ENCODE results near the gene STK25. TPM values are rescaled to one million over a fixed set of nuclear protein-coding genes. Genes with fewer than 3 reads are reported as not detected.

STK25 gene
- total and polyA plus RNA-seq, 2 donors (not counting 1 experiment from before 2014, with no cell fraction given), result 168 to 197 TPM

DNA sequence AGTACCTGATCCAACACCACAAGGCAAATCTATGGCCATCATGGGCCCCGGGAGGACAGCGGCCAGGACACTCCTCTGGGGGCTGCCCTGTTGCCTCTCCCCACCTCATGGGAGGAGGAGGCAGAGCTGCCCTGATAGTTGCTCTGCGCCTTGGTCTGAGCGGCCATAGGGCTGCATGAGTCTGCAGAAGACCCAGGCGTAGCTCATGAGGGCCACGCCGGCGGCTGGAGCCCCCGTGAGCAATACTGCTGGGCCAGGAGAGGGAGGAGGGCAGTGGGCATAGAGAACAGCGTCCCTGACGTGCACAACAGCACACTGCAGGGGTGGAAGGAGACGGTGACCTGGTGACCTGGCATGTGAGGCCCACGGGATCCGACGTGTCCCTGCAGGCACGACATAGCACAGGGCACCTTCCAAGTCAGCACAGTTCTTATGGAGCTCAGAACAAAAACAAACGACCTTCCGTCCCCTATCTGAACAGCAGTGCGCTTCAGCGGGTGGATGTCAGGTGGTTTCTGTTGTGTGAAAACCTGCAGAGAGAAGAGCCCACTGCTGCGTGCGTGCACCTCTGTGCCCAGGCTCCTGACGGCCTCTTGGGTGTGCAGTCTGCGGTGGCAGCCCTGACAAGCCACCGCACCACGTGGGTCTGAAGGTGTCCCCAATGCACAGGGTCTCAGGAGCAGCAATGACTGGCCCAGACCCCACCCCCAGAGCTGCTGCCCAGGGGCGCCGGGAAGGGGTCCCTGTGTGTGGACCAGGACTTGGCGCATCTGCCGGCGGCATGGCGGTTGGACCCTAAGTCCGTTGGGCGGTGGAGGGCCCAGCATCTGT is 13.0 kb downstream of the STK25 start:
- H3K27ac ChIP-seq (ENCODE audit: insufficient read depth, low read length), result no peak overlapping the region
- no peak overlapping the region for H3K9ac ChIP-seq (ENCODE audit: insufficient read depth, low read length)
- DNase-seq (ENCODE audit: low read depth in 2 of 2), result no peak
- H3K27me3 ChIP-seq (ENCODE audit: control insufficient read depth, insufficient read depth, low read length), result no peaks in the 10 kb centered on the region
- H3K9me3 ChIP-seq (ENCODE audit: control insufficient read depth, insufficient read depth, low read depth, low read length), result no peaks in the 10 kb centered on the region
- no peak overlapping the region for H3K4me3 ChIP-seq (replicated peaks in 1 of 4; ENCODE audit: control extremely low read depth in 1 of 4, insufficient read depth in 1 of 4, low read depth in 3 of 4, low read length in 4 of 4)
- no peak for TF ChIP-seq EZH2 (IDR thresholded peaks at IDR 0.05; ENCODE audit: low read length, missing control alignments)
- TF ChIP-seq, protein P1, sequence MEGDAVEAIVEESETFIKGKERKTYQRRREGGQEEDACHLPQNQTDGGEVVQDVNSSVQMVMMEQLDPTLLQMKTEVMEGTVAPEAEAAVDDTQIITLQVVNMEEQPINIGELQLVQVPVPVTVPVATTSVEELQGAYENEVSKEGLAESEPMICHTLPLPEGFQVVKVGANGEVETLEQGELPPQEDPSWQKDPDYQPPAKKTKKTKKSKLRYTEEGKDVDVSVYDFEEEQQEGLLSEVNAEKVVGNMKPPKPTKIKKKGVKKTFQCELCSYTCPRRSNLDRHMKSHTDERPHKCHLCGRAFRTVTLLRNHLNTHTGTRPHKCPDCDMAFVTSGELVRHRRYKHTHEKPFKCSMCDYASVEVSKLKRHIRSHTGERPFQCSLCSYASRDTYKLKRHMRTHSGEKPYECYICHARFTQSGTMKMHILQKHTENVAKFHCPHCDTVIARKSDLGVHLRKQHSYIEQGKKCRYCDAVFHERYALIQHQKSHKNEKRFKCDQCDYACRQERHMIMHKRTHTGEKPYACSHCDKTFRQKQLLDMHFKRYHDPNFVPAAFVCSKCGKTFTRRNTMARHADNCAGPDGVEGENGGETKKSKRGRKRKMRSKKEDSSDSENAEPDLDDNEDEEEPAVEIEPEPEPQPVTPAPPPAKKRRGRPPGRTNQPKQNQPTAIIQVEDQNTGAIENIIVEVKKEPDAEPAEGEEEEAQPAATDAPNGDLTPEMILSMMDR (conservative IDR thresholded peaks at IDR 0.05 in 1 of 2, IDR thresholded peaks at IDR 0.05 in 1 of 2; ENCODE audit: low read depth in 1 of 2, low read length in 2 of 2), result no peak
- peaks cover 27% of the 10 kb centered on the region for H3K36me3 ChIP-seq (ENCODE audit: control insufficient read depth, insufficient read depth, low read length)
- H4K20me1 ChIP-seq (ENCODE audit: control insufficient read depth, extremely low read depth, insufficient read depth, low read length), result no peaks in the 10 kb centered on the region
- H3K79me2 ChIP-seq (ENCODE audit: control insufficient read depth, insufficient read depth, low read length), result peaks cover under 1% of the 10 kb centered on the region
- no peaks in the 10 kb centered on the region for H3K4me1 ChIP-seq (ENCODE audit: control insufficient read depth, extremely low read depth, insufficient read depth, low read length)
- H3K4me2 ChIP-seq (ENCODE audit: extremely low read depth, insufficient read depth, low read length), result no peak overlapping the region
- no peak overlapping the region for H2AFZ ChIP-seq (ENCODE audit: low read length)

GRCh38 chr2:241494311-241494908 is 14.0 kb downstream of the STK25 start:
- Histone ChIP-seq H3K9ac (ENCODE audit: insufficient read depth, low read length) (no peak overlapping the region), H3K9me3 (ENCODE audit: control insufficient read depth, insufficient read depth, low read depth, low read length) (no peaks in the 10 kb centered on the region), H3K4me1 (ENCODE audit: control insufficient read depth, extremely low read depth, insufficient read depth, low read length) (no peaks in the 10 kb centered on the region), H3K4me3 (replicated peaks in 1 of 4; ENCODE audit: control extremely low read depth in 1 of 4, insufficient read depth in 1 of 4, low read depth in 3 of 4, low read length in 4 of 4) (no peak overlapping the region), H3K4me2 (ENCODE audit: extremely low read depth, insufficient read depth, low read length) (no peak overlapping the region), H3K36me3 (ENCODE audit: control insufficient read depth, insufficient read depth, low read length) (peaks cover 23% of the 10 kb centered on the region), H3K79me2 (ENCODE audit: control insufficient read depth, insufficient read depth, low read length) (no peaks in the 10 kb centered on the region), H4K20me1 (ENCODE audit: control insufficient read depth, extremely low read depth, insufficient read depth, low read length) (no peaks in the 10 kb centered on the region), H3K27me3 (ENCODE audit: control insufficient read depth, insufficient read depth, low read length) (no peaks in the 10 kb centered on the region), H2AFZ (ENCODE audit: low read length) (no peak overlapping the region), H3K27ac (ENCODE audit: insufficient read depth, low read length) (no peak overlapping the region)
- DNase-seq (ENCODE audit: low read depth in 2 of 2), result no peak
- TF ChIP-seq, protein P1 (conservative IDR thresholded peaks at IDR 0.05 in 1 of 2, IDR thresholded peaks at IDR 0.05 in 1 of 2; ENCODE audit: low read depth in 1 of 2, low read length in 2 of 2), result no peak
- no peak for TF ChIP-seq EZH2 (IDR thresholded peaks at IDR 0.05; ENCODE audit: low read length, missing control alignments)

DNA sequence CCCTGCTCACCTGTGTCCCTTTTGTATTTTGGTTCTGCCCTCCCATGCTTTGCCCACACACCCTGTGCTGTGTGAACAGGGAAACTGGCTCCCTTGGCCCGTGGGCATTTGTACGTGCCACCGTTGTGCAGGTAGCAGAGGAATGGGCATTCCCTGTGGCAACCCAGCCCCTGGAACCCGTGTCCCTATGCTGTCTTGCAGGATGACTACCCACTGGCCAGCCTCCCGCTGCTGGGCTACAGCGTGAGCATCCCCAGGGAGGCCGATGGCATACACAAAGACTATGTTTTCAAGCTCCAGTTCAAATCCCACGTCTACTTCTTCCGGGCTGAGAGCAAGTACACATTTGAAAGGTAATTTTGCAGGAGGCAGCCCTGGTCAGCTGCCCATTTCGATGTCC is 15.3 kb downstream of the STK25 start:
- Histone ChIP-seq H3K9me3 (ENCODE audit: control insufficient read depth, insufficient read depth, low read depth, low read length) (no peaks in the 10 kb centered on the region), H3K79me2 (ENCODE audit: control insufficient read depth, insufficient read depth, low read length) (no peaks in the 10 kb centered on the region), H3K4me3 (replicated peaks in 1 of 4; ENCODE audit: control extremely low read depth in 1 of 4, insufficient read depth in 1 of 4, low read depth in 3 of 4, low read length in 4 of 4) (no peak overlapping the region), H2AFZ (ENCODE audit: low read length) (no peak overlapping the region), H3K9ac (ENCODE audit: insufficient read depth, low read length) (no peak overlapping the region), H3K4me2 (ENCODE audit: extremely low read depth, insufficient read depth, low read length) (no peak overlapping the region), H3K27ac (ENCODE audit: insufficient read depth, low read length) (no peak overlapping the region), H4K20me1 (ENCODE audit: control insufficient read depth, extremely low read depth, insufficient read depth, low read length) (no peaks in the 10 kb centered on the region), H3K4me1 (ENCODE audit: control insufficient read depth, extremely low read depth, insufficient read depth, low read length) (no peaks in the 10 kb centered on the region), H3K36me3 (ENCODE audit: control insufficient read depth, insufficient read depth, low read length) (peaks cover 17% of the 10 kb centered on the region), H3K27me3 (ENCODE audit: control insufficient read depth, insufficient read depth, low read length) (no peaks in the 10 kb centered on the region)
- TF ChIP-seq, protein P1 (conservative IDR thresholded peaks at IDR 0.05 in 1 of 2, IDR thresholded peaks at IDR 0.05 in 1 of 2; ENCODE audit: low read depth in 1 of 2, low read length in 2 of 2), result no peak
- TF ChIP-seq EZH2 (IDR thresholded peaks at IDR 0.05; ENCODE audit: low read length, missing control alignments), result no peak
- DNase-seq (ENCODE audit: low read depth in 2 of 2), result no peak

All from fibroblast of lung (primary cell).